ENCODE measurements around the gene PLA2G4A.

The PLA2G4A gene

GRCh38 chr1:186828611-186829454 lies at the start of gene PLA2G4A:
Gene PLA2G4A (plus strand): TSS chr1:186828949. CDS start chr1:186854355, 25,406 bp downstream.
- DNase-seq: no peak

GRCh38 chr1:186780076-186780475 lies 48.7 kb upstream of the PLA2G4A start:
- no peak for DNase-seq

GRCh38 chr1:186781730-186782129 lies 47.0 kb upstream of the PLA2G4A start:
- no peak for DNase-seq

GRCh38 chr1:186782791-186783190 lies 46.0 kb upstream of the PLA2G4A start:
- DNase-seq: no peak

- DNase-seq: no peak
Observed at GRCh38 chr1:186783193-186783592, 45.6 kb upstream of the PLA2G4A start.

- no peak for DNase-seq
Observed at GRCh38 chr1:186785503-186785902, 43.2 kb upstream of the PLA2G4A start.

- no peak for DNase-seq
Observed at GRCh38 chr1:186790101-186790500, 38.6 kb upstream of the PLA2G4A start.

- DNase-seq: no peak
Observed at GRCh38 chr1:186792870-186793581, 35.7 kb upstream of the PLA2G4A start.

GRCh38 chr1:186793582-186793927 lies 35.2 kb upstream of the PLA2G4A start:
- DNase-seq: no peak

- DNase-seq: no peak
Observed at GRCh38 chr1:186798960-186799688, 29.6 kb upstream of the PLA2G4A start.

- no peak for DNase-seq
Observed at GRCh38 chr1:186799689-186800054, 29.1 kb upstream of the PLA2G4A start.

GRCh38 chr1:186802388-186802787 lies 26.4 kb upstream of the PLA2G4A start:
- DNase-seq: no peak

- DNase-seq: no peak
Observed at GRCh38 chr1:186804679-186805078, 24.1 kb upstream of the PLA2G4A start.

GRCh38 chr1:186806477-186806876 lies 22.3 kb upstream of the PLA2G4A start:
- DNase-seq: no peak

GRCh38 chr1:186807163-186807562 lies 21.6 kb upstream of the PLA2G4A start:
- no peak for DNase-seq

- DNase-seq: no peak
Observed at GRCh38 chr1:186811892-186812291, 16.9 kb upstream of the PLA2G4A start.

GRCh38 chr1:186812570-186812969 lies 16.2 kb upstream of the PLA2G4A start:
- DNase-seq: no peak

- DNase-seq: no peak
Observed at GRCh38 chr1:186813420-186813819, 15.3 kb upstream of the PLA2G4A start.

GRCh38 chr1:186819126-186819525 lies 9.6 kb upstream of the PLA2G4A start:
- no peak for DNase-seq

GRCh38 chr1:186819563-186819962 lies 9.2 kb upstream of the PLA2G4A start:
- no peak for DNase-seq

- no peak for DNase-seq
Observed at GRCh38 chr1:186829686-186830587, 1.2 kb downstream of the PLA2G4A start.

GRCh38 chr1:186831168-186831567 lies 2.4 kb downstream of the PLA2G4A start:
- DNase-seq: no peak
